Activated naive CD4-positive, alpha-beta T cell treated with anti-CD3 and anti-CD28 coated beads, Interleukin-2, amount 50 U/mL, for 72 hours (primary cell): Measurements from ENCODE around the gene OR1I1. TPM values are rescaled to one million over a fixed set of nuclear protein-coding genes. Genes with fewer than 3 reads are reported as not detected.
"Not testable (repeated sequence)": the region's sequence is repeated elsewhere in the genome, so short reads cannot be mapped to it uniquely, and the experiment has no call there.

Source experiments
- ATAC-seq, 2 donors: fragments of 150-1000 bp; cut with Tn5 transposase; 2 replicates each; pipeline ENCODE4 v1.10.0; 2021; ENCODE audit warnings: mild to moderate bottlenecking in 2 of 2, moderate library complexity in 2 of 2
- DNase-seq, 2 donors: peaks; one replicate each; pipeline ENCODE4 v3.0.0; 2021 to 2022; ENCODE audit warnings: low spot score in 2 of 2
- H3K27ac Mint-ChIP-seq, 2 donors: one replicate each; pipeline ENCODE4 v1.8.0; 2022; ENCODE audit warnings: mild to moderate bottlenecking in 2 of 2, mixed read lengths in 2 of 2
- H3K36me3 Mint-ChIP-seq, 2 donors: one replicate each; pipeline ENCODE4 v1.8.0; 2022; ENCODE audit warnings: mixed read lengths in 2 of 2
- H3K9me3 Mint-ChIP-seq, 2 donors: one replicate each; pipeline ENCODE4 v1.8.0; 2022; ENCODE audit warnings: mixed read lengths in 2 of 2
- total RNA-seq, 2 donors: library from RNA; stranded (reverse); gene quantifications; one replicate each; pipeline ENCODE4 v1.2.3, GENCODE V29; 2022

The OR1I1 gene
- not detected for total RNA-seq

GRCh38 chr19:15081911-15082310 is at the start of gene OR1I1:
Gene OR1I1, plus strand, starts transcription at chr19:15082211. Its CDS starts 4,855 bp downstream, at chr19:15087066.
- no peak within 1 kb of the TSS for H3K27ac Mint-ChIP-seq
- H3K9me3 Mint-ChIP-seq, result no peaks in the 10 kb centered on the region
- ATAC-seq (no peak), DNase-seq (no peak)
- H3K36me3 Mint-ChIP-seq, result no peaks in the 10 kb centered on the region

- Mint-ChIP-seq H3K27ac (no peak overlapping the region), H3K36me3 (no peaks in the 10 kb centered on the region), H3K9me3 (no peaks in the 10 kb centered on the region)
- ATAC-seq, result no peak
- no peak for DNase-seq
Measured at GRCh38 chr19:15035795-15036311, 46.2 kb upstream of the OR1I1 start.

- DNase-seq, result no peak
- H3K36me3 Mint-ChIP-seq, result no peaks in the 10 kb centered on the region
Measured at GRCh38 chr19:15037586-15037985, 44.4 kb upstream of the OR1I1 start.

GRCh38 chr19:15038294-15038693 is 43.7 kb upstream of the OR1I1 start:
- no peak overlapping the region for H3K27ac Mint-ChIP-seq
- no peaks in the 10 kb centered on the region for H3K9me3 Mint-ChIP-seq
- DNase-seq, result no peak
- no peak for ATAC-seq
- H3K36me3 Mint-ChIP-seq, result no peaks in the 10 kb centered on the region

More at GRCh38 chr19:15037586-15037985, 44.4 kb upstream of the OR1I1 start:
- Mint-ChIP-seq H3K27ac (no peak overlapping the region), H3K9me3 (no peaks in the 10 kb centered on the region)
- ATAC-seq, result no peak

GRCh38 chr19:15042003-15042402 is 40.0 kb upstream of the OR1I1 start:
- Mint-ChIP-seq H3K36me3 (no peaks in the 10 kb centered on the region), H3K27ac (no peak overlapping the region), H3K9me3 (no peaks in the 10 kb centered on the region)
- no peak for ATAC-seq
- DNase-seq, result no peak

- ATAC-seq (no peak), DNase-seq (no peak)
- H3K27ac Mint-ChIP-seq, result no peak overlapping the region
- no peaks in the 10 kb centered on the region for H3K9me3 Mint-ChIP-seq
- H3K36me3 Mint-ChIP-seq, result no peaks in the 10 kb centered on the region
Measured at GRCh38 chr19:15042826-15043225, 39.2 kb upstream of the OR1I1 start.

- no peak for ATAC-seq
- DNase-seq, result no peak
- Mint-ChIP-seq H3K27ac (no peak overlapping the region), H3K9me3 (peaks cover 0 to 2% of the 10 kb centered on the region in 2 donors), H3K36me3 (no peaks in the 10 kb centered on the region)
Measured at GRCh38 chr19:15045506-15045905, 36.5 kb upstream of the OR1I1 start.

- Mint-ChIP-seq H3K36me3 (no peaks in the 10 kb centered on the region), H3K27ac (no peak overlapping the region), H3K9me3 (peaks cover 0 to 5% of the 10 kb centered on the region in 2 donors)
- DNase-seq, result no peak
- no peak for ATAC-seq
Measured at GRCh38 chr19:15047680-15048079, 34.3 kb upstream of the OR1I1 start.

- Mint-ChIP-seq H3K9me3 (peaks cover 0 to 5% of the 10 kb centered on the region in 2 donors), H3K36me3 (no peaks in the 10 kb centered on the region), H3K27ac (no peak overlapping the region)
- no peak for DNase-seq
- no peak for ATAC-seq
Measured at GRCh38 chr19:15048128-15048527, 33.9 kb upstream of the OR1I1 start.

GRCh38 chr19:15048885-15049541 is 33.0 kb upstream of the OR1I1 start, which contains the start of gene CASP14:
Gene CASP14, plus strand, starts transcription at chr19:15049480. Its CDS starts 2,772 bp downstream, at chr19:15052252.
- ATAC-seq, result no peak

GRCh38 chr19:15050639-15051038 is 31.4 kb upstream of the OR1I1 start:
- no peaks in the 10 kb centered on the region for H3K36me3 Mint-ChIP-seq
- H3K9me3 Mint-ChIP-seq, result peaks cover 0 to 5% of the 10 kb centered on the region in 2 donors
- ATAC-seq (no peak), DNase-seq (no peak)
- no peak overlapping the region for H3K27ac Mint-ChIP-seq

More at GRCh38 chr19:15048885-15049541, 33.0 kb upstream of the OR1I1 start, which contains the start of gene CASP14:
- H3K27ac Mint-ChIP-seq, result no peak within 1 kb of the TSS
- H3K9me3 Mint-ChIP-seq, result peaks cover 0 to 5% of the 10 kb centered on the region in 2 donors
- H3K36me3 Mint-ChIP-seq, result no peaks in the 10 kb centered on the region
- no peak for DNase-seq

GRCh38 chr19:15062036-15062435 is 20.0 kb upstream of the OR1I1 start:
- peaks cover 0 to 6% of the 10 kb centered on the region in 2 donors for H3K9me3 Mint-ChIP-seq
- DNase-seq, result no peak
- no peak overlapping the region for H3K27ac Mint-ChIP-seq
- peaks cover 0 to 6% of the 10 kb centered on the region in 2 donors for H3K36me3 Mint-ChIP-seq
- ATAC-seq, result no peak

- H3K27ac Mint-ChIP-seq, DNase-seq, H3K9me3 Mint-ChIP-seq, ATAC-seq, H3K36me3 Mint-ChIP-seq: not testable (repeated sequence)
Measured at GRCh38 chr19:15070386-15070785, 11.6 kb upstream of the OR1I1 start.

- H3K9me3 Mint-ChIP-seq, result no peaks in the 10 kb centered on the region
- no peak overlapping the region for H3K27ac Mint-ChIP-seq
- ATAC-seq (no peak), DNase-seq (no peak)
- H3K36me3 Mint-ChIP-seq, result no peaks in the 10 kb centered on the region
Measured at GRCh38 chr19:15072930-15073647, 8.9 kb upstream of the OR1I1 start.

GRCh38 chr19:15074371-15074770 is 7.6 kb upstream of the OR1I1 start:
- Mint-ChIP-seq H3K36me3 (no peaks in the 10 kb centered on the region), H3K27ac (no peak overlapping the region), H3K9me3 (no peaks in the 10 kb centered on the region)
- ATAC-seq (no peak), DNase-seq (no peak)

- no peak overlapping the region for H3K27ac Mint-ChIP-seq
- H3K9me3 Mint-ChIP-seq, result no peaks in the 10 kb centered on the region
- H3K36me3 Mint-ChIP-seq, result no peaks in the 10 kb centered on the region
- no peak for ATAC-seq
- DNase-seq, result no peak
Measured at GRCh38 chr19:15075806-15076205, 6.2 kb upstream of the OR1I1 start.

- not testable (repeated sequence) for H3K9me3 Mint-ChIP-seq, H3K36me3 Mint-ChIP-seq, ATAC-seq
Measured at GRCh38 chr19:15080002-15080401, 2.0 kb upstream of the OR1I1 start.

More at GRCh38 chr19:15080002-15080401, 2.0 kb upstream of the OR1I1 start:
- DNase-seq, H3K27ac Mint-ChIP-seq: not testable (repeated sequence)
